ENCODE measurements around the gene B3GAT3. TPM values are rescaled to one million over a fixed set of nuclear protein-coding genes. Genes with fewer than 3 reads are reported as not detected.
A peak's percentile ranks its signal among the peaks of the same experiment; 100 is the strongest.

The B3GAT3 gene
- total and polyA plus RNA-seq, 12 donors: 6.8 to 41.2 (median 11.3) TPM

- no peak for DNase-seq
- Histone ChIP-seq H3K27ac (peak overlapping the region; percentile 80 to 94 (median 91)), H3K9me3 (no peaks in the 10 kb centered on the region), H3K4me3 (peak overlapping the region; percentile 59 to 95 (median 80)), H3K4me1 (peaks cover 16 to 43% (median 31%) of the 10 kb centered on the region in 9 donors), H3K27me3 (no peaks in the 10 kb centered on the region), H3K36me3 (peaks cover 0 to 45% (median 10%) of the 10 kb centered on the region in 9 donors)
- peak; percentile 12 to 50 (median 28) for ATAC-seq
- intact Hi-C loops (cut with DNase I): loop anchor here in 2 of 10 donors (5.0 kb wide), 3 partner anchors 43 to 67 kb away; partner anchors contain the start of genes BSCL2 (in 1 of the 2), GNG3 (in 1 of the 2) and MTA2 (in 1 of the 2)
- 3% methylated on average over 36 of the region's 36 CpGs for WGBS, 2 donors
- TF ChIP-seq CTCF (IDR thresholded peaks at IDR 0.05): no peak
These were observed 42.8 kb upstream of the B3GAT3 start for GRCh38 chr11:62664405-62665074.

- Histone ChIP-seq H3K27ac (no peak overlapping the region), H3K4me3 (no peak overlapping the region), H3K36me3 (peaks cover 0 to 10% (median under 1%) of the 10 kb centered on the region in 9 donors), H3K27me3 (no peaks in the 10 kb centered on the region), H3K4me1 (peaks cover 0 to 12% (median 8%) of the 10 kb centered on the region in 9 donors), H3K9me3 (no peaks in the 10 kb centered on the region)
- no peak for DNase-seq
- intact Hi-C loops (cut with DNase I): loop anchor here in 1 of 10 donors (5.0 kb wide), 1 partner anchor 1240 kb away; no protein-coding TSS in a partner anchor
- ATAC-seq: no peak
- 43 to 57% methylated on average over 5 of the region's 5 CpGs for WGBS, 2 donors
- TF ChIP-seq CTCF (IDR thresholded peaks at IDR 0.05): no peak
These were observed 35.1 kb upstream of the B3GAT3 start for GRCh38 chr11:62656796-62657429.

GRCh38 chr11:62654297-62654696, 32.5 kb upstream of the B3GAT3 start:
- WGBS, 2 donors: 87% methylated on average over 11 of the region's 11 CpGs
- ATAC-seq: no peak

More at GRCh38 chr11:62654297-62654696, 32.5 kb upstream of the B3GAT3 start:
- H3K27me3 ChIP-seq: no peaks in the 10 kb centered on the region
- no peak for DNase-seq
- H3K36me3 ChIP-seq: peaks cover 0 to 14% (median 5%) of the 10 kb centered on the region in 9 donors
- no peak for TF ChIP-seq CTCF (IDR thresholded peaks at IDR 0.05)
- H3K27ac ChIP-seq: no peak overlapping the region
- peaks cover 0 to 19% (median 15%) of the 10 kb centered on the region in 9 donors for H3K4me1 ChIP-seq
- intact Hi-C loops (cut with DNase I): loop anchor here in 1 of 10 donors (5.0 kb wide), 1 partner anchor 42 kb away; the partner anchor contains the start of genes EML3 and ROM1
- no peak overlapping the region for H3K4me3 ChIP-seq
- no peaks in the 10 kb centered on the region for H3K9me3 ChIP-seq
